ENCODE data around the gene HSF4.

DNA sequence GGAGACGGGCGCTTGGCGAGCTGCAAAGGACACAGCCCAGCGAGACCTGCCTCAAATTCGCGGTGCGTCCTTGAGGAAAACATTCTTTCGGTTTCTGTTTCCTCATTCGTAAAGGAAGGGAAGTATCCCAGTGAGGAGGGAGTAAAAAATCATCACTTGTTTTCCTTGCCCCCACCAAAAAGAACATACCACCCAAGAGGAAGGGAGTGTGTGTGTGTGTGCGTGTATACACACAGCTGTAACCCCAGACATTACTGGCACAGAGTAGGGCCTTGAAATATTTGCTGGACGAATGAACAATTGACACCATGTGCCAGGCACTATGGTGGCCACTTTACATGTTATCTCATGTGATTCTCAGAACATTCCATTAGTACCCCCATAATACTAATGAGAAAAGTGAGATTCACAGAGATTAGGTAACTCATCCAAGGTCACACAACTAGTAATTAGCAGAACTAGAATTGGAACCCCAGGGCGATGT lies 21.1 kb downstream of the HSF4 start:
- TF ChIP-seq, protein P1, sequence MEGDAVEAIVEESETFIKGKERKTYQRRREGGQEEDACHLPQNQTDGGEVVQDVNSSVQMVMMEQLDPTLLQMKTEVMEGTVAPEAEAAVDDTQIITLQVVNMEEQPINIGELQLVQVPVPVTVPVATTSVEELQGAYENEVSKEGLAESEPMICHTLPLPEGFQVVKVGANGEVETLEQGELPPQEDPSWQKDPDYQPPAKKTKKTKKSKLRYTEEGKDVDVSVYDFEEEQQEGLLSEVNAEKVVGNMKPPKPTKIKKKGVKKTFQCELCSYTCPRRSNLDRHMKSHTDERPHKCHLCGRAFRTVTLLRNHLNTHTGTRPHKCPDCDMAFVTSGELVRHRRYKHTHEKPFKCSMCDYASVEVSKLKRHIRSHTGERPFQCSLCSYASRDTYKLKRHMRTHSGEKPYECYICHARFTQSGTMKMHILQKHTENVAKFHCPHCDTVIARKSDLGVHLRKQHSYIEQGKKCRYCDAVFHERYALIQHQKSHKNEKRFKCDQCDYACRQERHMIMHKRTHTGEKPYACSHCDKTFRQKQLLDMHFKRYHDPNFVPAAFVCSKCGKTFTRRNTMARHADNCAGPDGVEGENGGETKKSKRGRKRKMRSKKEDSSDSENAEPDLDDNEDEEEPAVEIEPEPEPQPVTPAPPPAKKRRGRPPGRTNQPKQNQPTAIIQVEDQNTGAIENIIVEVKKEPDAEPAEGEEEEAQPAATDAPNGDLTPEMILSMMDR (IDR thresholded peaks at IDR 0.05) = no peak; the same call in 1 of the 2 replicates
- TF ChIP-seq, protein P2, sequence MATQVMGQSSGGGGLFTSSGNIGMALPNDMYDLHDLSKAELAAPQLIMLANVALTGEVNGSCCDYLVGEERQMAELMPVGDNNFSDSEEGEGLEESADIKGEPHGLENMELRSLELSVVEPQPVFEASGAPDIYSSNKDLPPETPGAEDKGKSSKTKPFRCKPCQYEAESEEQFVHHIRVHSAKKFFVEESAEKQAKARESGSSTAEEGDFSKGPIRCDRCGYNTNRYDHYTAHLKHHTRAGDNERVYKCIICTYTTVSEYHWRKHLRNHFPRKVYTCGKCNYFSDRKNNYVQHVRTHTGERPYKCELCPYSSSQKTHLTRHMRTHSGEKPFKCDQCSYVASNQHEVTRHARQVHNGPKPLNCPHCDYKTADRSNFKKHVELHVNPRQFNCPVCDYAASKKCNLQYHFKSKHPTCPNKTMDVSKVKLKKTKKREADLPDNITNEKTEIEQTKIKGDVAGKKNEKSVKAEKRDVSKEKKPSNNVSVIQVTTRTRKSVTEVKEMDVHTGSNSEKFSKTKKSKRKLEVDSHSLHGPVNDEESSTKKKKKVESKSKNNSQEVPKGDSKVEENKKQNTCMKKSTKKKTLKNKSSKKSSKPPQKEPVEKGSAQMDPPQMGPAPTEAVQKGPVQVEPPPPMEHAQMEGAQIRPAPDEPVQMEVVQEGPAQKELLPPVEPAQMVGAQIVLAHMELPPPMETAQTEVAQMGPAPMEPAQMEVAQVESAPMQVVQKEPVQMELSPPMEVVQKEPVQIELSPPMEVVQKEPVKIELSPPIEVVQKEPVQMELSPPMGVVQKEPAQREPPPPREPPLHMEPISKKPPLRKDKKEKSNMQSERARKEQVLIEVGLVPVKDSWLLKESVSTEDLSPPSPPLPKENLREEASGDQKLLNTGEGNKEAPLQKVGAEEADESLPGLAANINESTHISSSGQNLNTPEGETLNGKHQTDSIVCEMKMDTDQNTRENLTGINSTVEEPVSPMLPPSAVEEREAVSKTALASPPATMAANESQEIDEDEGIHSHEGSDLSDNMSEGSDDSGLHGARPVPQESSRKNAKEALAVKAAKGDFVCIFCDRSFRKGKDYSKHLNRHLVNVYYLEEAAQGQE (IDR thresholded peaks at IDR 0.05; ENCODE audit: insufficient read depth in 1 of 2, low read depth in 2 of 2, low read length in 1 of 2) = no peak
- no peak for TF ChIP-seq POLR2AphosphoS5 (IDR thresholded peaks at IDR 0.05; ENCODE audit: low read depth, low read length)
- TF ChIP-seq SIN3A (IDR thresholded peaks at IDR 0.05; ENCODE audit: borderline replicate concordance, insufficient read depth, low read depth, low read length) = no peak
- no peak for TF ChIP-seq TCF7L2 (IDR thresholded peaks at IDR 0.05; ENCODE audit: low read depth, low read length)

All from Panc1 (cell line).